Measurements from ENCODE around the gene KCNK5.

Gene KCNK5

DNA sequence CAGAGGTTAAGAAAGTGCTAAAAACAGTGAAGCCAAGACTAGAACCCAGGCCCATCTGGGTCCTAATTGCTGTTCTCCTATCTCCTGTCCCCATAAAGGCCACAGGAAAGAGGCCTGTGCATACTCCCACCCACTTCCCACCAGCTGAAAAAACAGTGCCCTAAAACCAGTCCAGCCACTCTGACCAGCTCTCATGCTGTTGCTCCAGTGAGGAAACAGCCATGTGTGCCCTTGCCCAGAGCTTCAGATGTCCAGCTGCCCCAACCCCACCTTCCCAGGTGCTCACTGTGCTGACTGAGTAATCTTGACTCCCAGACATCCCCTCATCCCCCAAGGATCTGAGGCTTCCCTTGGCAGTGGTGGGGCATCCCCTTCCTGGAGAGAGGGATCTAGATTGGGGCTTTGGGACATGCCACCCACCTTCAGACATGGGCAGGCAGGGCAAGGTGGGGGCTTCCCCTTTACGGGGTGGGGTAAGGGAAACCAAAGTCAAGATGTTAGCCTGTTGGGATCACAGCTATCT is 28.7 kb downstream of the KCNK5 start:
- no peak for DNase-seq (ENCODE audit: low read depth)
- no peak overlapping the region for H3K4me3 ChIP-seq (ENCODE audit: low read depth, low read length)
- TF ChIP-seq, protein P1, sequence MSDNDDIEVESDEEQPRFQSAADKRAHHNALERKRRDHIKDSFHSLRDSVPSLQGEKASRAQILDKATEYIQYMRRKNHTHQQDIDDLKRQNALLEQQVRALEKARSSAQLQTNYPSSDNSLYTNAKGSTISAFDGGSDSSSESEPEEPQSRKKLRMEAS (IDR thresholded peaks at IDR 0.05; ENCODE audit: low read depth, low read length): no peak
- no peak for TF ChIP-seq MYC (IDR thresholded peaks at IDR 0.05; ENCODE audit: low read depth, low read length)
- TF ChIP-seq POLR2A (IDR thresholded peaks at IDR 0.05; ENCODE audit: extremely low read depth, insufficient read length): no peak
- TF ChIP-seq, protein P2, sequence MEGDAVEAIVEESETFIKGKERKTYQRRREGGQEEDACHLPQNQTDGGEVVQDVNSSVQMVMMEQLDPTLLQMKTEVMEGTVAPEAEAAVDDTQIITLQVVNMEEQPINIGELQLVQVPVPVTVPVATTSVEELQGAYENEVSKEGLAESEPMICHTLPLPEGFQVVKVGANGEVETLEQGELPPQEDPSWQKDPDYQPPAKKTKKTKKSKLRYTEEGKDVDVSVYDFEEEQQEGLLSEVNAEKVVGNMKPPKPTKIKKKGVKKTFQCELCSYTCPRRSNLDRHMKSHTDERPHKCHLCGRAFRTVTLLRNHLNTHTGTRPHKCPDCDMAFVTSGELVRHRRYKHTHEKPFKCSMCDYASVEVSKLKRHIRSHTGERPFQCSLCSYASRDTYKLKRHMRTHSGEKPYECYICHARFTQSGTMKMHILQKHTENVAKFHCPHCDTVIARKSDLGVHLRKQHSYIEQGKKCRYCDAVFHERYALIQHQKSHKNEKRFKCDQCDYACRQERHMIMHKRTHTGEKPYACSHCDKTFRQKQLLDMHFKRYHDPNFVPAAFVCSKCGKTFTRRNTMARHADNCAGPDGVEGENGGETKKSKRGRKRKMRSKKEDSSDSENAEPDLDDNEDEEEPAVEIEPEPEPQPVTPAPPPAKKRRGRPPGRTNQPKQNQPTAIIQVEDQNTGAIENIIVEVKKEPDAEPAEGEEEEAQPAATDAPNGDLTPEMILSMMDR (IDR thresholded peaks at IDR 0.05; ENCODE audit: low read depth, low read length): no peak

DNA sequence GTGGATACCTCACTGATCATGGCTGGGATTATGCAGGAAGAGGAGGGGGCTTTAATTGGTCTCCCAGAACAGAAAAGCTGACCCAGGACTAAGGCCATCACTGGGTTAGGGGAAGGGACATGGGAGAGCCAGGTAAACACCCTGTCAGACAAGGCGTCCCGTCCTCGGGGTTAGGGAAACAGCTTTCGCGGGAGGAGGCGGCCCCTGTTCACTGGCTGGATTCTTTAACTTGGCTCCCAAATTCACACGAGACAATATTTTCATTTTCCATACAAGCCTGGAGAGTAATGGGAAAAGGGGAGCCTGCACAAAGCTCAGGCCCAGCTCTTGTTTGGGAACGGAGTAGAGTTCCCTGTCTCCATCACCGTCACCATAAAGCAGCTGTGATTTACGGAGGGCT is 29.3 kb downstream of the KCNK5 start:
- DNase-seq (ENCODE audit: low read depth): no peak
- no peak for TF ChIP-seq MYC (IDR thresholded peaks at IDR 0.05; ENCODE audit: low read depth, low read length)
- TF ChIP-seq, protein P1 (IDR thresholded peaks at IDR 0.05; ENCODE audit: low read depth, low read length): no peak
- TF ChIP-seq POLR2A (IDR thresholded peaks at IDR 0.05; ENCODE audit: extremely low read depth, insufficient read length): no peak
- TF ChIP-seq, protein P2 (IDR thresholded peaks at IDR 0.05; ENCODE audit: low read depth, low read length): no peak
- no peak overlapping the region for H3K4me3 ChIP-seq (ENCODE audit: low read depth, low read length)

DNA sequence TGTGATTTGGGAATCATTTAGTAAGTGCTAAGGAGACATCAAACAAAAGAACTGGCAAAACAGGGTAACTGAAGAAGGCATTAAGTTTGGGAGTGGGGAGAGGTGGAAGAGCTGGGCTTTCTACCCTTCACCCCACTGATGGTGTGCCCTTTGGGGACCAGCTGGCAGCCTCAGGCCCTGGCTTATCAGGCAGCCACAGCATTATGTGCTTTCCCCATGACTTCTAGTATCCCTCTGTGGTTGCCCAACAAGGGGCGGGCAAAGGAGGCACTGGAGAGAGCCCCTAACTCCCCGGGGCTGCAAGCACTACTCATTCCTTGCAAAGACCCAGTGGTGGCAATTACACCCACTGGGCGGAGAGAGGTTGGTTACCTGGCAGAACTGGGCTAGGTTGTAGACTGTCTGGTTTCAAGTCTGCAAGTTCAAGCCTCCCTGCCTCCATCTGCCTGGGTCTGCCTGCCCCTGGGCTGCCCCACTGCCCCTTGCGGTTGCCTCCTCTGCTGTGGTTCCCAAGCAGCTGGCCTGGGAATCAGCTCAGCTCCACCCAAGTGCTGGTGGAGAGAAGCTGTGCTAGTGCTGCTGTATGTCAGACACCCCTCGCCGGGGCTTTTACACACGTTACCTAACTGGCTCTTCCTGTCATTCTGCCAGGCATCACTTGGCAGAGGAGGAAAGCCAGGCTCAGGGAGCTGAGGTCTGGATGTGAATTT is 29.9 kb downstream of the KCNK5 start:
- TF ChIP-seq, protein P1 (IDR thresholded peaks at IDR 0.05; ENCODE audit: low read depth, low read length): no peak
- TF ChIP-seq MYC (IDR thresholded peaks at IDR 0.05; ENCODE audit: low read depth, low read length): no peak
- TF ChIP-seq, protein P2 (IDR thresholded peaks at IDR 0.05; ENCODE audit: low read depth, low read length): no peak
- TF ChIP-seq POLR2A (IDR thresholded peaks at IDR 0.05; ENCODE audit: extremely low read depth, insufficient read length): no peak
- no peak overlapping the region for H3K4me3 ChIP-seq (ENCODE audit: low read depth, low read length)

DNA sequence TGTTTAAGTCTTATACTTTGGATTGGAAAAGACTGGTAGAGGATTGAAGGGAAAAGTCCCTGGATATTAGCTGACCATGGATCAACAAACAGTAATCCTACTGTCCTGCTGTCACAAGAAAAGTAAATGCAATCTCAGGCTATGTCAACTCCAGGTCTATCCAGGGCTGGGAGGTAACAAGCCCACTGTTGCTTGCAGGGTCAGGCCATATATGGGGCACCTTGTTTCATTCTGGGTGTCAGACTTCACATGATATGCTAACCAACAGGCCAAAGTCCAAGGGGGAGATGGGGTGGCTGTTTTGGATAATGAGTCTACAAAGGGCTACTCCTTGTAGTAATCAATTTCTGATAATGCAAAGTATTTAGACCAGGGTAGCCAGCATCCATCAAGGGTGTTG is 30.7 kb downstream of the KCNK5 start:
- no peak for DNase-seq (ENCODE audit: low read depth)
- TF ChIP-seq, protein P2 (IDR thresholded peaks at IDR 0.05; ENCODE audit: low read depth, low read length): no peak
- no peak for TF ChIP-seq POLR2A (IDR thresholded peaks at IDR 0.05; ENCODE audit: extremely low read depth, insufficient read length)
- no peak for TF ChIP-seq MYC (IDR thresholded peaks at IDR 0.05; ENCODE audit: low read depth, low read length)
- TF ChIP-seq, protein P1 (IDR thresholded peaks at IDR 0.05; ENCODE audit: low read depth, low read length): no peak
- no peak overlapping the region for H3K4me3 ChIP-seq (ENCODE audit: low read depth, low read length)

More for the DNA sequence above, 29.9 kb downstream of the KCNK5 start:
- DNase-seq (ENCODE audit: low read depth): no peak

DNA sequence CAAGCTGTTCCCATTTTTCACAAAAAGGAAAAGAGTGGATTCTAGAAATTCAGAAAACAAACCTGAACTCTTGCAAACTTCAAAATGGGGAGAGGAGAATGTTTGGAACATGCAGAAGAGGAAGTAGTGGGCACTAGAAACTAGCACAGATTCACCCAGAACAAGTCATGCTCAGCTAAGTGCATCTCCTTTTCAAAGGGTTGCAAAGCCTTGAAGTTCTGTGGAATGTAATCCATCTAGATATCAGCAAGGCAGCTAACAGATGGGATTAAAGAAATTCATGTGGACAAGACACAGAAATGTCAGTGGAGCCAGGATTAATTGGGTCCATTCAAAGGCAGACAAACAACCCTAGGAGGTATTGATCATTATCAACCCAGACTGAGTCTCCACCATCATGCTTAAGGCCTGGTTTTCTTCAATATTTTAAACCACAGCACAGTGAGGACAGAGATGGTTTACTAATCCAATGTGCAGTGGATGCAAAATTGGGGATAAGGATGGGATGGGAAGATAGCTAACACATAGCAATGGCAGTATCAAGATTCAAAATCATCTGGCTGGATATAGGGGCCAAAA is 31.3 kb downstream of the KCNK5 start:
- no peak for DNase-seq (ENCODE audit: low read depth)
- no peak overlapping the region for H3K4me3 ChIP-seq (ENCODE audit: low read depth, low read length)
- TF ChIP-seq POLR2A (IDR thresholded peaks at IDR 0.05; ENCODE audit: extremely low read depth, insufficient read length) (no peak), MYC (IDR thresholded peaks at IDR 0.05; ENCODE audit: low read depth, low read length) (no peak)
- TF ChIP-seq, protein P1 (IDR thresholded peaks at IDR 0.05; ENCODE audit: low read depth, low read length): no peak
- TF ChIP-seq, protein P2 (IDR thresholded peaks at IDR 0.05; ENCODE audit: low read depth, low read length): no peak

All from NB4 (cell line).